HepG2 (cell line): ENCODE measurements around the gene CXXC5. TPM values are rescaled to one million over a fixed set of nuclear protein-coding genes. Genes with fewer than 3 reads are reported as not detected.

ENCODE experiments used
- CBX5 ChIP-seq: sonication (generic); formaldehyde crosslinking; IDR thresholded peaks from 2 replicates; pipeline ENCODE4 v1.4.0; 2020; ENCODE audit warnings: missing genetic modification reagents, borderline replicate concordance
- CENPX ChIP-seq: sonication (generic); formaldehyde crosslinking; IDR thresholded peaks from 2 replicates; pipeline ENCODE4 v1.9.0; 2021; ENCODE audit warnings: mild to moderate bottlenecking, missing genetic modification reagents, moderate library complexity
- EEA1 ChIP-seq: sonication (generic); formaldehyde crosslinking; IDR thresholded peaks from 2 replicates; pipeline ENCODE4 v1.5.1; 2020; ENCODE audit warnings: mild to moderate bottlenecking, missing genetic modification reagents, borderline replicate concordance
- GPN1 ChIP-seq: sonication (generic); formaldehyde crosslinking; IDR thresholded peaks from 2 replicates; pipeline ENCODE4 v1.5.1; 2020; ENCODE audit warnings: missing genetic modification reagents, borderline replicate concordance
- JDP2 ChIP-seq: sonication (generic); formaldehyde crosslinking; IDR thresholded peaks from 2 replicates; pipeline ENCODE4 v1.8.1; 2022; ENCODE audit warnings: missing genetic modification reagents, borderline replicate concordance
- PHF5A ChIP-seq: IDR thresholded peaks from one replicate; pipeline ENCODE4 v1.6.1; 2018; ENCODE audit warnings: low read depth, missing genetic modification reagents; ENCODE audit not compliant: unreplicated experiment
- RFX3 ChIP-seq: IDR thresholded peaks from 2 replicates; pipeline ENCODE4 v1.6.1; 2016; ENCODE audit warnings: missing biosample characterization, missing genetic modification reagents
- RNF2 ChIP-seq: fragments of 450-650 bp; conservative IDR thresholded peaks from 2 replicates; pipeline ENCODE4 v1.6.1; 2016; ENCODE audit warnings: low read depth
- YEATS2 ChIP-seq: sonication (generic); formaldehyde crosslinking; IDR thresholded peaks from 2 replicates; pipeline ENCODE4 v1.4.0; 2020; ENCODE audit warnings: missing genetic modification reagents, borderline replicate concordance
- YEATS4 ChIP-seq: sonication (generic); formaldehyde crosslinking; IDR thresholded peaks from 2 replicates; pipeline ENCODE4 v1.4.0; 2020; ENCODE audit warnings: missing genetic modification reagents, borderline replicate concordance
- ZBTB3 ChIP-seq: sonication (generic); formaldehyde crosslinking; IDR thresholded peaks from 2 replicates; pipeline ENCODE4 v1.4.0; 2020; ENCODE audit warnings: low read depth, mild to moderate bottlenecking, moderate library complexity, missing genetic modification reagents, borderline replicate concordance
- ZKSCAN5 ChIP-seq: sonication (generic); formaldehyde crosslinking; IDR thresholded peaks from 2 replicates; pipeline ENCODE4 v1.5.1; 2020; ENCODE audit warnings: mild to moderate bottlenecking, missing genetic modification reagents
- ZNF326 ChIP-seq: sonication (generic); formaldehyde crosslinking; IDR thresholded peaks from 2 replicates; pipeline ENCODE4 v1.4.0; 2020; ENCODE audit warnings: missing genetic modification reagents, borderline replicate concordance
- ZNF354B ChIP-seq: sonication (generic); formaldehyde crosslinking; IDR thresholded peaks from 2 replicates; pipeline ENCODE4 v1.8.0; 2022; ENCODE audit warnings: mild to moderate bottlenecking, missing genetic modification reagents
- ZNF550 ChIP-seq: sonication (generic); formaldehyde crosslinking; IDR thresholded peaks from 2 replicates; pipeline ENCODE4 v1.4.0; 2020; ENCODE audit warnings: mild to moderate bottlenecking, missing genetic modification reagents, borderline replicate concordance
- ZNF614 ChIP-seq: IDR thresholded peaks from 2 replicates; pipeline ENCODE4 v1.6.1; 2018; ENCODE audit warnings: missing biosample characterization, missing genetic modification reagents, inconsistent platforms, borderline replicate concordance
- ZNF780A ChIP-seq: sonication (generic); formaldehyde crosslinking; IDR thresholded peaks from 2 replicates; pipeline ENCODE4 v1.8.0; 2022; ENCODE audit warnings: mild to moderate bottlenecking, missing genetic modification reagents, moderate library complexity
- polyA plus RNA-seq, 8 experiments: library from polyadenylated mRNA; depleted of rRNA in 3 of 8; stranded (reverse) in 7 of 8; unstranded in 1 of 8; fragments of >200 nt; fragmentation: Illumina TruSeq in 4 of 8; extraction: Trizol in 4 of 8; gene quantifications; 2 replicates each; pipeline versions ENCODE4 v1.2.1 to v1.2.3, GENCODE V29; 2011 to 2016; ENCODE audit warnings: low read depth in 4 of 8, missing spikeins in 1 of 8, mixed read lengths in 1 of 8; ENCODE audit not compliant: insufficient read depth in 1 of 8
- total RNA-seq, 5 experiments: library from RNA; depleted of rRNA; stranded (reverse); fragments of >200 nt; fragmentation: Illumina TruSeq; extraction: Trizol; gene quantifications; 2 replicates each; pipeline ENCODE4 v1.2.3, GENCODE V29; 2016; ENCODE audit warnings: low read depth in 1 of 5
- TF ChIP-seq, protein P1 (sequence below): sonication (generic); formaldehyde crosslinking; IDR thresholded peaks from 2 replicates; pipeline ENCODE4 v1.8.1; 2023; ENCODE audit warnings: mild to moderate bottlenecking, missing genetic modification reagents
- TF ChIP-seq, protein P2 (sequence below): IDR thresholded peaks from 2 replicates; pipeline ENCODE4 v1.6.1; 2016; ENCODE audit warnings: missing genetic modification reagents, missing compliant biosample characterization
- TF ChIP-seq, protein P3 (sequence below): sonication (generic); formaldehyde crosslinking; IDR thresholded peaks from 2 replicates; pipeline ENCODE4 v1.4.0; 2020; ENCODE audit warnings: mild to moderate bottlenecking, missing genetic modification reagents
- TF ChIP-seq, protein P4 (sequence below): sonication (generic); formaldehyde crosslinking; IDR thresholded peaks from 2 replicates; pipeline ENCODE4 v1.4.0; 2020; ENCODE audit warnings: mild to moderate bottlenecking, missing genetic modification reagents
- TF ChIP-seq, protein P5 (sequence below): sonication (generic); formaldehyde crosslinking; IDR thresholded peaks from 2 replicates; pipeline ENCODE4 v1.8.1; 2023; ENCODE audit warnings: mild to moderate bottlenecking, moderate library complexity, missing genetic modification reagents
- TF ChIP-seq, protein P6 (sequence below): IDR thresholded peaks from 2 replicates; pipeline ENCODE4 v1.6.1; 2016; ENCODE audit warnings: mild to moderate bottlenecking

CXXC5 gene
- total and polyA plus RNA-seq, 2 of the 13 experiments (the other 11 are each of a cell fraction or from before 2014, with no cell fraction given): 32.3 to 33.0 TPM

DNA sequence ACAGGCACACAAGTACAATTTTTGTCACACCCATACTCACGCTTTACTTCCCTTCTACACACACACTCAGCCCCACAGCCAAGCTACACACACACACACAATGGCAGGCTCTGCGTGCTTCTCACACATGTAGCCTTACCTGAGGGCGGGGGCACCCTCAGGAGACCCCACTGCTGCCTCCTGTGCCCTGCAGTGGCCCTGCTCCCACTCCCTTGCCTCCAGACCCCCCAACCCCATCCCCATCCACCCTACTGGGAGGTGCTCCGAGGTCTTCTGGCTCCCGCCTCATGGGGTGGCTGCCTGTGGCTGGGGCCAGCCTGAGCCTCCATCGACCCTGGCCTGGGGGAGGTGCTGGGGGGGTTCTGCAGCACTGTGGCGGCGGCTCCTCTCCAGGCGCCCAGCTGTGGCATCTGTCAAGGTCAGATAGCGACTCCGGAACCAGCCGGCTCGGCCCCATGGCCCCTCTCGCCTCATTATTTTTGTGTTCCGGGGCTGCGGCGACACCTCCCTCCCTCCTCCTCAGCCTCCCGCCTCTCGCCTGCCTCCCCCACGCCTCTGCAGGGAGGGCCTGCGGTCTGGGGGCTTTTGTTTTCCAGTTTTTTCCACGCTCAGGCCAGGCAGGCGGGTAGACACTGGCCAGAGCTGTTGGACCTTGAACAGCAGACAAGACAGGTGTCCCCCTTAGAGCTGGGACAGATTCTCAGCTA lies 21.7 kb downstream of the CXXC5 start (continued):
- TF ChIP-seq, protein P1, sequence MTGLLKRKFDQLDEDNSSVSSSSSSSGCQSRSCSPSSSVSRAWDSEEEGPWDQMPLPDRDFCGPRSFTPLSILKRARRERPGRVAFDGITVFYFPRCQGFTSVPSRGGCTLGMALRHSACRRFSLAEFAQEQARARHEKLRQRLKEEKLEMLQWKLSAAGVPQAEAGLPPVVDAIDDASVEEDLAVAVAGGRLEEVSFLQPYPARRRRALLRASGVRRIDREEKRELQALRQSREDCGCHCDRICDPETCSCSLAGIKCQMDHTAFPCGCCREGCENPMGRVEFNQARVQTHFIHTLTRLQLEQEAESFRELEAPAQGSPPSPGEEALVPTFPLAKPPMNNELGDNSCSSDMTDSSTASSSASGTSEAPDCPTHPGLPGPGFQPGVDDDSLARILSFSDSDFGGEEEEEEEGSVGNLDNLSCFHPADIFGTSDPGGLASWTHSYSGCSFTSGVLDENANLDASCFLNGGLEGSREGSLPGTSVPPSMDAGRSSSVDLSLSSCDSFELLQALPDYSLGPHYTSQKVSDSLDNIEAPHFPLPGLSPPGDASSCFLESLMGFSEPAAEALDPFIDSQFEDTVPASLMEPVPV (CRISPR knock-in tag): no peak
- TF ChIP-seq ZNF614 (CRISPR knock-in tag): no peak
- no peak for TF ChIP-seq CENPX (CRISPR knock-in tag)
- no peak for TF ChIP-seq RFX3 (CRISPR knock-in tag)
- TF ChIP-seq ZNF326 (CRISPR knock-in tag): no peak
- no peak for TF ChIP-seq ZKSCAN5
- TF ChIP-seq ZBTB3 (CRISPR knock-in tag): no peak
- TF ChIP-seq ZNF780A (CRISPR knock-in tag): no peak
- TF ChIP-seq PHF5A: no peak
- TF ChIP-seq RNF2: no peak
- TF ChIP-seq, protein P2, sequence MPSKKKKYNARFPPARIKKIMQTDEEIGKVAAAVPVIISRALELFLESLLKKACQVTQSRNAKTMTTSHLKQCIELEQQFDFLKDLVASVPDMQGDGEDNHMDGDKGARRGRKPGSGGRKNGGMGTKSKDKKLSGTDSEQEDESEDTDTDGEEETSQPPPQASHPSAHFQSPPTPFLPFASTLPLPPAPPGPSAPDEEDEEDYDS (CRISPR knock-in tag): no peak
- TF ChIP-seq, protein P3, sequence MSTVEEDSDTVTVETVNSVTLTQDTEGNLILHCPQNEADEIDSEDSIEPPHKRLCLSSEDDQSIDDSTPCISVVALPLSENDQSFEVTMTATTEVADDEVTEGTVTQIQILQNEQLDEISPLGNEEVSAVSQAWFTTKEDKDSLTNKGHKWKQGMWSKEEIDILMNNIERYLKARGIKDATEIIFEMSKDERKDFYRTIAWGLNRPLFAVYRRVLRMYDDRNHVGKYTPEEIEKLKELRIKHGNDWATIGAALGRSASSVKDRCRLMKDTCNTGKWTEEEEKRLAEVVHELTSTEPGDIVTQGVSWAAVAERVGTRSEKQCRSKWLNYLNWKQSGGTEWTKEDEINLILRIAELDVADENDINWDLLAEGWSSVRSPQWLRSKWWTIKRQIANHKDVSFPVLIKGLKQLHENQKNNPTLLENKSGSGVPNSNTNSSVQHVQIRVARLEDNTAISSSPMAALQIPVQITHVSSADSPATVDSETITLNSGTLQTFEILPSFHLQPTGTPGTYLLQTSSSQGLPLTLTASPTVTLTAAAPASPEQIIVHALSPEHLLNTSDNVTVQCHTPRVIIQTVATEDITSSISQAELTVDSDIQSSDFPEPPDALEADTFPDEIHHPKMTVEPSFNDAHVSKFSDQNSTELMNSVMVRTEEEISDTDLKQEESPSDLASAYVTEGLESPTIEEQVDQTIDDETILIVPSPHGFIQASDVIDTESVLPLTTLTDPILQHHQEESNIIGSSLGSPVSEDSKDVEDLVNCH (CRISPR knock-in tag): no peak
- TF ChIP-seq, protein P4, sequence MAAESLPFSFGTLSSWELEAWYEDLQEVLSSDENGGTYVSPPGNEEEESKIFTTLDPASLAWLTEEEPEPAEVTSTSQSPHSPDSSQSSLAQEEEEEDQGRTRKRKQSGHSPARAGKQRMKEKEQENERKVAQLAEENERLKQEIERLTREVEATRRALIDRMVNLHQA: no peak
- no peak for TF ChIP-seq CBX5 (CRISPR knock-in tag)
- TF ChIP-seq YEATS4: peak; percentile 36; the same call in 1 of the 2 replicates
- no peak for TF ChIP-seq JDP2 (CRISPR knock-in tag)
- no peak for TF ChIP-seq ZNF550 (CRISPR knock-in tag)
- TF ChIP-seq GPN1: no peak
- TF ChIP-seq EEA1 (CRISPR knock-in tag): no peak
- no peak for TF ChIP-seq ZNF354B (CRISPR knock-in tag)
- TF ChIP-seq, protein P5, sequence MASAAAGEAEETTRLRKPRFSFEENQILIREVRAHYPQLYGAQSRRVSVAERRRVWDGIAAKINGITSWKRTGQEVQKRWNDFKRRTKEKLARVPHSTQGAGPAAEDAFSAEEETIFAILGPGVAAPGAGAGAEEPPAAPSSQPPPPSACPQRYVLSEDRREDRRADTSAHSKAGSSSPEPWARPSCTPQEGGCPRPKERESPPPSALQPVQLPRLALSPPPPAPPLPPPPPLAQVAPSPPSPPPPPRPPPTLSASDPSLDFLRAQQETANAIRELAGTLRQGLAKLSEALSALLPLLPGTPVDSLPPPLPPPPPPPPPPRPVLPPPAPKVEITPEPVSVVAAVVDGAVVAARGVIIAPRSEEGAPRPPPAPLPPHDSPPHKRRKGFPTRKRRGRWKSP (CRISPR knock-in tag): no peak
- 0 out of 2 replicates have a peak, but pooled peaks have one; percentile 15 for TF ChIP-seq YEATS2 (CRISPR knock-in tag)
- TF ChIP-seq, protein P6, sequence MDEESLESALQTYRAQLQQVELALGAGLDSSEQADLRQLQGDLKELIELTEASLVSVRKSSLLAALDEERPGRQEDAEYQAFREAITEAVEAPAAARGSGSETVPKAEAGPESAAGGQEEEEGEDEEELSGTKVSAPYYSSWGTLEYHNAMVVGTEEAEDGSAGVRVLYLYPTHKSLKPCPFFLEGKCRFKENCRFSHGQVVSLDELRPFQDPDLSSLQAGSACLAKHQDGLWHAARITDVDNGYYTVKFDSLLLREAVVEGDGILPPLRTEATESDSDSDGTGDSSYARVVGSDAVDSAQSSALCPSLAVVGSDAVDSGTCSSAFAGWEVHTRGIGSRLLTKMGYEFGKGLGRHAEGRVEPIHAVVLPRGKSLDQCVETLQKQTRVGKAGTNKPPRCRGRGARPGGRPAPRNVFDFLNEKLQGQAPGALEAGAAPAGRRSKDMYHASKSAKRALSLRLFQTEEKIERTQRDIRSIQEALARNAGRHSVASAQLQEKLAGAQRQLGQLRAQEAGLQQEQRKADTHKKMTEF (CRISPR knock-in tag): peak; percentile 61; the same call in 1 of the 2 replicates
